HepG2 (cell line): ENCODE results near the gene KIN. TPM values are rescaled to one million over a fixed set of nuclear protein-coding genes. Genes with fewer than 3 reads are reported as not detected.

ENCODE experiments used
- CREB1 ChIP-seq, 2 experiments: fragments of 450-650 bp in 1 of 2; IDR thresholded peaks; 2 replicates each; pipeline ENCODE4 v1.6.1; 2016 to 2017; ENCODE audit warnings: control low read depth in 1 of 2, mild to moderate bottlenecking in 1 of 2, missing compliant biosample characterization in 1 of 2, missing genetic modification characterization in 1 of 2
- NFATC3 ChIP-seq: sonication (generic); formaldehyde crosslinking; IDR thresholded peaks from 2 replicates; pipeline ENCODE4 v1.5.1; 2020; ENCODE audit warnings: mild to moderate bottlenecking, missing genetic modification reagents
- PRDM15 ChIP-seq: sonication (generic); formaldehyde crosslinking; IDR thresholded peaks from 2 replicates; pipeline ENCODE4 v1.4.0; 2020; ENCODE audit warnings: missing genetic modification reagents
- SIX4 ChIP-seq: sonication (generic); formaldehyde crosslinking; IDR thresholded peaks from 2 replicates; pipeline ENCODE4 v1.4.0; 2020; ENCODE audit warnings: missing genetic modification reagents
- SRF ChIP-seq: IDR thresholded peaks from 2 replicates; pipeline ENCODE4 v1.6.1; 2011; ENCODE audit warnings: mild to moderate bottlenecking, low read depth, low read length, moderate library complexity
- TBL1XR1 ChIP-seq: fragments of 150-350 bp; IDR thresholded peaks from 2 replicates; pipeline ENCODE4 v1.6.1; 2014; ENCODE audit warnings: borderline replicate concordance, low read length; ENCODE audit not compliant: partially characterized antibody
- TGIF2 ChIP-seq: IDR thresholded peaks from 2 replicates; pipeline ENCODE4 v1.6.1; 2016; ENCODE audit warnings: control low read depth, missing compliant biosample characterization
- THAP9 ChIP-seq: sonication (generic); formaldehyde crosslinking; IDR thresholded peaks from 2 replicates; pipeline ENCODE4; 2020; ENCODE audit warnings: missing genetic modification reagents, mild to moderate bottlenecking, borderline replicate concordance
- ZBTB39 ChIP-seq: sonication (generic); formaldehyde crosslinking; IDR thresholded peaks from 2 replicates; pipeline ENCODE4 v1.5.0; 2020; ENCODE audit warnings: missing genetic modification reagents
- ZFYVE20 ChIP-seq: sonication (generic); formaldehyde crosslinking; IDR thresholded peaks from 2 replicates; pipeline ENCODE4 v1.8.0; 2023; ENCODE audit warnings: low read depth, mild to moderate bottlenecking, moderate library complexity, missing genetic modification reagents, borderline replicate concordance
- ZNF30 ChIP-seq: sonication (generic); formaldehyde crosslinking; IDR thresholded peaks from 2 replicates; pipeline ENCODE4 v1.5.0; 2020; ENCODE audit warnings: mild to moderate bottlenecking, missing genetic modification reagents
- ZNF552 ChIP-seq: sonication (generic); formaldehyde crosslinking; IDR thresholded peaks from 2 replicates; pipeline ENCODE4 v1.9.0; 2022; ENCODE audit warnings: missing genetic modification reagents, mild to moderate bottlenecking, borderline replicate concordance
- ZNF724P ChIP-seq: sonication (generic); formaldehyde crosslinking; IDR thresholded peaks from 2 replicates; pipeline ENCODE4 v1.8.0; 2022; ENCODE audit warnings: missing genetic modification reagents, borderline replicate concordance
- ZNF839 ChIP-seq: sonication (generic); formaldehyde crosslinking; IDR thresholded peaks from 2 replicates; pipeline ENCODE4 v1.4.0; 2020; ENCODE audit warnings: missing genetic modification reagents, mild to moderate bottlenecking, borderline replicate concordance
- polyA plus RNA-seq, 8 experiments: library from polyadenylated mRNA; depleted of rRNA in 3 of 8; stranded (reverse) in 7 of 8; unstranded in 1 of 8; fragments of >200 nt; fragmentation: Illumina TruSeq in 4 of 8; extraction: Trizol in 4 of 8; gene quantifications; 2 replicates each; pipeline versions ENCODE4 v1.2.1 to v1.2.3, GENCODE V29; 2011 to 2016; ENCODE audit warnings: low read depth in 4 of 8, missing spikeins in 1 of 8, mixed read lengths in 1 of 8; ENCODE audit not compliant: insufficient read depth in 1 of 8
- total RNA-seq, 5 experiments: library from RNA; depleted of rRNA; stranded (reverse); fragments of >200 nt; fragmentation: Illumina TruSeq; extraction: Trizol; gene quantifications; 2 replicates each; pipeline ENCODE4 v1.2.3, GENCODE V29; 2016; ENCODE audit warnings: low read depth in 1 of 5
- TF ChIP-seq, protein P1 (sequence below): sonication (generic); formaldehyde crosslinking; IDR thresholded peaks from 2 replicates; pipeline ENCODE4 v1.4.0; 2020; ENCODE audit warnings: missing genetic modification reagents
- TF ChIP-seq, protein P2 (sequence below): sonication (generic); formaldehyde crosslinking; IDR thresholded peaks from 2 replicates; pipeline ENCODE4 v1.5.0; 2020; ENCODE audit warnings: missing genetic modification reagents
- TF ChIP-seq, protein P3 (sequence below): sonication (generic); formaldehyde crosslinking; conservative IDR thresholded peaks from 2 replicates; pipeline ENCODE4 v1.4.0; 2020; ENCODE audit warnings: missing genetic modification reagents

The KIN gene
- total and polyA plus RNA-seq, 2 of the 13 experiments (the other 11 are each of a cell fraction or from before 2014, with no cell fraction given), result 4.9 to 23.2 TPM

DNA sequence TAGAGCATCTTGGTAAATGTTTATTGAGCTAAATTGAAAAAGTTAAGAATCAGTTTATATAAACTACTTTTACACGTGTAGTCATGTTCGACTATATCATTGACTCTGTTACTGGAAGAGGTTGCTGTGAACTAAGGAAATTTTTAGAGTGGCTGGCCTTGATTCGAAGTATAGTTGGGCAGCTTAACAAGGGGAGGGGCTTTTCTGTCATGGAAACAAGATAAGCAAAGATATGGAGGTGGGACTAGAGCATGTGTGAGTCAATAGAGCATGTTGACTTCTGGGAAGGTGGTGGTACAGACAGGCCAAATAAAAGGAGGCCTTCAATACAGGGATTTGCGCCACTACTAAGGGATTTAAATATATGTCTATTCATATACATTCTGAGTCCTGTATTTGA, 7.8 kb upstream of the KIN start (continued):
- TF ChIP-seq THAP9 (CRISPR knock-in tag), result no peak
- no peak for TF ChIP-seq ZNF552 (CRISPR knock-in tag)
- no peak for TF ChIP-seq TBL1XR1
- TF ChIP-seq ZNF839 (CRISPR knock-in tag), result no peak
- TF ChIP-seq ZNF30 (CRISPR knock-in tag), result no peak
- TF ChIP-seq TGIF2 (CRISPR knock-in tag), result no peak
- no peak for TF ChIP-seq SRF
- TF ChIP-seq NFATC3, result no peak
- TF ChIP-seq CREB1 (IDR thresholded peaks at IDR 0.05), result no peak
- TF ChIP-seq CREB1 (CRISPR knock-in tag; IDR thresholded peaks at IDR 0.05), result 0 out of 2 replicates have a peak, but pooled peaks have one; percentile 35
- TF ChIP-seq, protein P1, sequence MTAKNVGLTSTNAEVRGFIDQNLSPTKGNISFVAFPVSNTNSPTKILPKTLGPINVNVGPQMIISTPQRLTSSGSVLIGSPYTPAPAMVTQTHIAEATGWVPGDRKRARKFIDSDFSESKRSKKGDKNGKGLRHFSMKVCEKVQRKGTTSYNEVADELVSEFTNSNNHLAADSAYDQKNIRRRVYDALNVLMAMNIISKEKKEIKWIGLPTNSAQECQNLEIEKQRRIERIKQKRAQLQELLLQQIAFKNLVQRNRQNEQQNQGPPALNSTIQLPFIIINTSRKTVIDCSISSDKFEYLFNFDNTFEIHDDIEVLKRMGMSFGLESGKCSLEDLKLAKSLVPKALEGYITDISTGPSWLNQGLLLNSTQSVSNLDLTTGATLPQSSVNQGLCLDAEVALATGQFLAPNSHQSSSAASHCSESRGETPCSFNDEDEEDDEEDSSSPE (CRISPR knock-in tag), result no peak
- no peak for TF ChIP-seq SIX4 (CRISPR knock-in tag)
- TF ChIP-seq, protein P2, sequence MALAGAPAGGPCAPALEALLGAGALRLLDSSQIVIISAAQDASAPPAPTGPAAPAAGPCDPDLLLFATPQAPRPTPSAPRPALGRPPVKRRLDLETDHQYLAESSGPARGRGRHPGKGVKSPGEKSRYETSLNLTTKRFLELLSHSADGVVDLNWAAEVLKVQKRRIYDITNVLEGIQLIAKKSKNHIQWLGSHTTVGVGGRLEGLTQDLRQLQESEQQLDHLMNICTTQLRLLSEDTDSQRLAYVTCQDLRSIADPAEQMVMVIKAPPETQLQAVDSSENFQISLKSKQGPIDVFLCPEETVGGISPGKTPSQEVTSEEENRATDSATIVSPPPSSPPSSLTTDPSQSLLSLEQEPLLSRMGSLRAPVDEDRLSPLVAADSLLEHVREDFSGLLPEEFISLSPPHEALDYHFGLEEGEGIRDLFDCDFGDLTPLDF, result no peak
- TF ChIP-seq ZBTB39, result no peak
- TF ChIP-seq ZNF724P (CRISPR knock-in tag), result no peak
- TF ChIP-seq, protein P3, sequence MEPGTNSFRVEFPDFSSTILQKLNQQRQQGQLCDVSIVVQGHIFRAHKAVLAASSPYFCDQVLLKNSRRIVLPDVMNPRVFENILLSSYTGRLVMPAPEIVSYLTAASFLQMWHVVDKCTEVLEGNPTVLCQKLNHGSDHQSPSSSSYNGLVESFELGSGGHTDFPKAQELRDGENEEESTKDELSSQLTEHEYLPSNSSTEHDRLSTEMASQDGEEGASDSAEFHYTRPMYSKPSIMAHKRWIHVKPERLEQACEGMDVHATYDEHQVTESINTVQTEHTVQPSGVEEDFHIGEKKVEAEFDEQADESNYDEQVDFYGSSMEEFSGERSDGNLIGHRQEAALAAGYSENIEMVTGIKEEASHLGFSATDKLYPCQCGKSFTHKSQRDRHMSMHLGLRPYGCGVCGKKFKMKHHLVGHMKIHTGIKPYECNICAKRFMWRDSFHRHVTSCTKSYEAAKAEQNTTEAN, result no peak
- TF ChIP-seq ZFYVE20 (CRISPR knock-in tag), result no peak
- TF ChIP-seq PRDM15 (CRISPR knock-in tag), result no peak
